IMR-90 (cell line): ENCODE data around the gene STARD13. TPM values are rescaled to one million over a fixed set of nuclear protein-coding genes. Genes with fewer than 3 reads are reported as not detected.

ENCODE experiments used
- ATAC-seq: fragments of 200-7000 bp; cut with Tn5 transposase; 2 replicates; pipeline ENCODE4 v1.9.1; 2020; ENCODE audit warnings: low read depth, mild to moderate bottlenecking, moderate library complexity
- BruUV-seq: library from RNA; stranded (reverse); fragments of 400-500 nt; replicated peaks from 2 replicates; lab custom pipeline; 2021; lab: Mats Ljungman, UMichigan
- CTCF ChIA-PET: fragments of 300-600 bp; formaldehyde crosslinking; extraction: SDS; loops from one replicate; lab custom pipeline; 2021; ENCODE audit warnings: antibody characterized with exemption; lab: Yijun Ruan, JAX
- POLR2A ChIA-PET: fragments of 300-600 bp; sonication (Branson Sonifier 250); formaldehyde crosslinking; loops from one replicate; lab custom pipeline; 2022; ENCODE audit warnings: antibody characterized with exemption; ENCODE audit not compliant: unreplicated experiment; lab: Charles Lee
- DNase-seq: peaks from one replicate; pipeline ENCODE4 v3.0.0; 2013
- H2AFZ ChIP-seq: replicated peaks from 2 replicates; pipeline ENCODE3; 2013; ENCODE audit warnings: low read length, mild to moderate bottlenecking; ENCODE audit not compliant: poor library complexity
- H2AK5ac ChIP-seq: 2 replicates; pipeline ENCODE4 v1.6.1; 2013; ENCODE audit warnings: low read depth, low read length, inconsistent platforms
- H2AK9ac ChIP-seq: replicated peaks from 2 replicates; pipeline ENCODE3; 2013; ENCODE audit warnings: mild to moderate bottlenecking, low read depth, low read length, moderate library complexity; ENCODE audit not compliant: poor library complexity
- H2BK120ac ChIP-seq: 2 replicates; pipeline ENCODE4 v1.6.1; 2013; ENCODE audit warnings: low read depth, low read length, inconsistent platforms
- H2BK15ac ChIP-seq: 3 replicates; pipeline ENCODE4 v1.6.1; 2013; ENCODE audit warnings: low read depth, low read length, inconsistent platforms
- H2BK20ac ChIP-seq: 2 replicates; pipeline ENCODE4 v1.6.1; 2013; ENCODE audit warnings: low read depth, mild to moderate bottlenecking, inconsistent platforms, low read length, moderate library complexity
- H2BK5ac ChIP-seq: 2 replicates; pipeline ENCODE4 v1.6.1; 2013; ENCODE audit warnings: mild to moderate bottlenecking, low read depth, low read length, inconsistent platforms; ENCODE audit not compliant: poor library complexity, severe bottlenecking
- H3K14ac ChIP-seq: replicated peaks from 2 replicates; pipeline ENCODE4 v1.6.1; 2013; ENCODE audit warnings: low read depth, low read length, inconsistent platforms
- H3K18ac ChIP-seq: 2 replicates; pipeline ENCODE4 v1.6.1; 2013; ENCODE audit warnings: low read depth, low read length, control low read depth
- H3K23ac ChIP-seq: 2 replicates; pipeline ENCODE4 v1.6.1; 2013; ENCODE audit warnings: low read depth, low read length, inconsistent platforms
- H3K27ac ChIP-seq: 2 replicates; pipeline ENCODE4 v1.5.1; 2013; ENCODE audit warnings: mild to moderate bottlenecking, control low read depth, low read length; ENCODE audit not compliant: insufficient read depth
- H3K27me3 ChIP-seq: 2 replicates; pipeline ENCODE4 v1.6.1; 2013; ENCODE audit warnings: low read length; ENCODE audit not compliant: control insufficient read depth, insufficient read depth
- H3K36me3 ChIP-seq: 2 replicates; pipeline ENCODE4 v1.6.1; 2013; ENCODE audit warnings: low read length, mixed read lengths; ENCODE audit not compliant: control insufficient read depth, insufficient read depth
- H3K4ac ChIP-seq: 2 replicates; pipeline ENCODE4 v1.6.1; 2013; ENCODE audit warnings: low read depth, low read length, inconsistent platforms
- H3K4me1 ChIP-seq: 2 replicates; pipeline ENCODE4 v1.6.1; 2013; ENCODE audit warnings: low read length, mixed read lengths; ENCODE audit not compliant: control insufficient read depth, insufficient read depth
- H3K4me2 ChIP-seq: 2 replicates; pipeline ENCODE4 v1.6.1; 2013; ENCODE audit warnings: low read depth, mild to moderate bottlenecking, control low read depth, low read length, moderate library complexity
- H3K4me3 ChIP-seq: 2 replicates; pipeline ENCODE4 v1.5.1; 2013; ENCODE audit warnings: low read depth, mild to moderate bottlenecking, control low read depth, low read length, moderate library complexity; ENCODE audit not compliant: insufficient read depth
- H3K56ac ChIP-seq: 2 replicates; pipeline ENCODE4 v1.6.1; 2013; ENCODE audit warnings: low read length, inconsistent platforms; ENCODE audit not compliant: insufficient read depth; ENCODE audit errors: extremely low read depth
- H3K79me1 ChIP-seq, 2 experiments: 2 replicates each; pipeline ENCODE4 v1.6.1; 2013; ENCODE audit warnings: low read length in 2 of 2, inconsistent platforms in 1 of 2, low read depth in 1 of 2
- H3K9ac ChIP-seq: 2 replicates; pipeline ENCODE4 v1.6.1; 2013; ENCODE audit warnings: low read depth, low read length, control low read depth
- H3K9me1 ChIP-seq: 2 replicates; pipeline ENCODE4 v1.6.1; 2013; ENCODE audit warnings: low read length, inconsistent platforms; ENCODE audit not compliant: insufficient read depth
- H3K9me3 ChIP-seq: 2 replicates; pipeline ENCODE4 v1.6.1; 2013; ENCODE audit warnings: low read length; ENCODE audit not compliant: control insufficient read depth, insufficient read depth
- H4K20me1 ChIP-seq: 2 replicates; pipeline ENCODE4 v1.6.1; 2013; ENCODE audit warnings: low read length, inconsistent platforms; ENCODE audit not compliant: insufficient read depth
- H4K5ac ChIP-seq: 2 replicates; pipeline ENCODE4 v1.6.1; 2013; ENCODE audit warnings: mild to moderate bottlenecking, low read depth, low read length, control low read depth
- H4K8ac ChIP-seq, 2 experiments: 2 replicates each; pipeline ENCODE4 v1.6.1; 2013; ENCODE audit warnings: low read depth in 2 of 2, low read length in 2 of 2, control low read depth in 1 of 2, inconsistent platforms in 1 of 2
- H4K91ac ChIP-seq: 2 replicates; pipeline ENCODE4 v1.6.1; 2013; ENCODE audit warnings: low read depth, low read length, inconsistent platforms; ENCODE audit not compliant: insufficient read depth
- BHLHE40 ChIP-seq: fragments of 150-350 bp; IDR thresholded peaks from 2 replicates; pipeline ENCODE4 v1.6.1; 2016; ENCODE audit warnings: mild to moderate bottlenecking, low read depth, low read length
- CEBPB ChIP-seq: IDR thresholded peaks from 2 replicates; pipeline ENCODE4 v1.6.1; 2012; ENCODE audit warnings: low read depth, low read length, improper control_type of control experiment
- CHD1 ChIP-seq: IDR thresholded peaks from 2 replicates; pipeline ENCODE4 v1.6.1; 2012; ENCODE audit warnings: low read depth, low read length, improper control_type of control experiment
- ELK1 ChIP-seq: fragments of 150-350 bp; IDR thresholded peaks from 2 replicates; pipeline ENCODE4 v1.6.1; 2016; ENCODE audit warnings: low read depth, mild to moderate bottlenecking, low read length, moderate library complexity, borderline replicate concordance
- FOS ChIP-seq: fragments of 150-350 bp; IDR thresholded peaks from 2 replicates; pipeline ENCODE4 v1.6.1; 2016; ENCODE audit warnings: low read depth, low read length
- MAFK ChIP-seq: IDR thresholded peaks from 2 replicates; pipeline ENCODE4 v1.6.1; 2012; ENCODE audit warnings: low read depth, low read length, improper control_type of control experiment
- MAZ ChIP-seq: IDR thresholded peaks from 2 replicates; pipeline ENCODE4 v1.6.1; 2012; ENCODE audit warnings: low read depth, mild to moderate bottlenecking, low read length, improper control_type of control experiment, moderate library complexity, borderline replicate concordance
- MXI1 ChIP-seq: IDR thresholded peaks from 2 replicates; pipeline ENCODE4 v1.6.1; 2012; ENCODE audit warnings: low read depth, mild to moderate bottlenecking, low read length, moderate library complexity, borderline replicate concordance
- NFE2L2 ChIP-seq: fragments of 150-350 bp; IDR thresholded peaks from 2 replicates; pipeline ENCODE4 v1.6.1; 2016; ENCODE audit warnings: low read depth, mild to moderate bottlenecking, low read length
- POLR2A ChIP-seq: IDR thresholded peaks from 2 replicates; pipeline ENCODE4 v1.6.1; 2012; ENCODE audit warnings: mild to moderate bottlenecking, low read depth, low read length
- RAD21 ChIP-seq: IDR thresholded peaks from 2 replicates; pipeline ENCODE4 v1.6.1; 2012; ENCODE audit warnings: low read length, improper control_type of control experiment
- RCOR1 ChIP-seq: IDR thresholded peaks from 2 replicates; pipeline ENCODE4 v1.6.1; 2012; ENCODE audit warnings: mild to moderate bottlenecking, low read length, improper control_type of control experiment; ENCODE audit not compliant: insufficient replicate concordance
- RFX5 ChIP-seq: IDR thresholded peaks from 2 replicates; pipeline ENCODE4 v1.8.0; 2012; ENCODE audit warnings: low read depth, mild to moderate bottlenecking, low read length, moderate library complexity
- SMC3 ChIP-seq: fragments of 150-350 bp; IDR thresholded peaks from 2 replicates; pipeline ENCODE4 v1.6.1; 2016; ENCODE audit warnings: low read depth, mild to moderate bottlenecking, antibody characterized with exemption, low read length, moderate library complexity
- USF2 ChIP-seq: fragments of 150-350 bp; IDR thresholded peaks from 2 replicates; pipeline ENCODE4 v1.6.1; 2017; ENCODE audit warnings: mild to moderate bottlenecking, antibody characterized with exemption, low read length, low read depth
- WGBS, 2 experiments: methylation state at CpG; one replicate each; pipeline versions ENCODE4 v1.1.5 to v1.1.7; 2013; ENCODE audit warnings: missing lambda C conversion rate in 2 of 2; ENCODE audit not compliant: insufficient read length in 1 of 2; ENCODE audit errors: extremely low coverage in 2 of 2; 5-methylcytosine and 5-hydroxymethylcytosine counted together
- dilution Hi-C: fragments of 300-500 bp; cut with HindIII; formaldehyde crosslinking; loops from one replicate; pipeline ENCODE4 v1.14.3; 2018; ENCODE audit warnings: low sequenced_read_pairs; ENCODE audit not compliant: unreplicated experiment
- in situ Hi-C: fragments of 300-500 bp; cut with MboI; formaldehyde crosslinking; loops from 3 replicates; pipeline ENCODE4 v1.14.3; 2019; ENCODE audit warnings: low sequenced_read_pairs, inconsistent platforms, mixed read lengths
- intact Hi-C: fragments of 100-400 bp; cut with micrococcal nuclease; formaldehyde crosslinking; loops from 2 replicates; pipeline ENCODE4 v1.10.0; 2022
- polyA plus RNA-seq, 3 experiments: library from polyadenylated mRNA; depleted of rRNA; stranded (reverse); fragments of >200 nt; gene quantifications; 2 replicates each; pipeline ENCODE4 v1.2.3, GENCODE V29; 2012; ENCODE audit warnings: low replicate concordance in 1 of 3
- total RNA-seq: library from RNA; depleted of rRNA; stranded (reverse); fragments of >200 nt; gene quantifications from 2 replicates; pipeline ENCODE4 v1.2.3, GENCODE V29; 2012
- TF ChIP-seq, protein P1 (sequence below): conservative IDR thresholded peaks from 2 replicates; pipeline ENCODE4 v1.5.1; 2012; ENCODE audit warnings: mild to moderate bottlenecking, low read depth, low read length, improper control_type of control experiment

Gene STARD13
- total and polyA plus RNA-seq, 2 of the 4 experiments (the other 2 are of a cell fraction): 23.6 to 46.6 TPM

GRCh38 chr13:33107361-33107760 is 178.2 kb downstream of the STARD13 start:
- H3K4me2 ChIP-seq: no peak overlapping the region
- ChIA-PET POLR2A (no interaction called here), CTCF (interaction anchor here (0.5 kb wide), 1 partner anchor 61 kb away, joined by 5 read pairs; no protein-coding TSS in a partner anchor)
- peak overlapping the region; percentile 63 for H4K91ac ChIP-seq
- peaks cover 11% of the 10 kb centered on the region; the same call in 1 of the 2 replicates for H4K20me1 ChIP-seq
- H3K27ac ChIP-seq: peak overlapping the region; percentile 82; the same call in 1 of the 2 replicates
- H3K9ac ChIP-seq: no peak overlapping the region
- peaks cover 36% of the 10 kb centered on the region for H3K9me1 ChIP-seq
- no peak for TF ChIP-seq ELK1
- TF ChIP-seq, protein P1, sequence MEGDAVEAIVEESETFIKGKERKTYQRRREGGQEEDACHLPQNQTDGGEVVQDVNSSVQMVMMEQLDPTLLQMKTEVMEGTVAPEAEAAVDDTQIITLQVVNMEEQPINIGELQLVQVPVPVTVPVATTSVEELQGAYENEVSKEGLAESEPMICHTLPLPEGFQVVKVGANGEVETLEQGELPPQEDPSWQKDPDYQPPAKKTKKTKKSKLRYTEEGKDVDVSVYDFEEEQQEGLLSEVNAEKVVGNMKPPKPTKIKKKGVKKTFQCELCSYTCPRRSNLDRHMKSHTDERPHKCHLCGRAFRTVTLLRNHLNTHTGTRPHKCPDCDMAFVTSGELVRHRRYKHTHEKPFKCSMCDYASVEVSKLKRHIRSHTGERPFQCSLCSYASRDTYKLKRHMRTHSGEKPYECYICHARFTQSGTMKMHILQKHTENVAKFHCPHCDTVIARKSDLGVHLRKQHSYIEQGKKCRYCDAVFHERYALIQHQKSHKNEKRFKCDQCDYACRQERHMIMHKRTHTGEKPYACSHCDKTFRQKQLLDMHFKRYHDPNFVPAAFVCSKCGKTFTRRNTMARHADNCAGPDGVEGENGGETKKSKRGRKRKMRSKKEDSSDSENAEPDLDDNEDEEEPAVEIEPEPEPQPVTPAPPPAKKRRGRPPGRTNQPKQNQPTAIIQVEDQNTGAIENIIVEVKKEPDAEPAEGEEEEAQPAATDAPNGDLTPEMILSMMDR: no peak
- TF ChIP-seq RFX5: no peak
- no peak for TF ChIP-seq RAD21
- no peak for TF ChIP-seq POLR2A
- no peak for TF ChIP-seq MAZ
- TF ChIP-seq FOS: no peak
- TF ChIP-seq SMC3: no peak
- no peak for TF ChIP-seq MAFK
- TF ChIP-seq RCOR1: no peak
- TF ChIP-seq MXI1: no peak
- TF ChIP-seq CEBPB: no peak
- no peak for TF ChIP-seq USF2
- TF ChIP-seq BHLHE40: no peak
- no peak for TF ChIP-seq NFE2L2
- TF ChIP-seq CHD1: no peak
- intact Hi-C loops: loop anchor here (5.0 kb wide), 2 partner anchors 435 to 460 kb away; no protein-coding TSS in a partner anchor
- peak overlapping the region; percentile 25; the same call in 1 of the 2 replicates for H2AK5ac ChIP-seq
- 100% methylated on average over 2 of the region's 2 CpGs; no CpG with 5 or more reads in 1 of the 2 experiments for WGBS, 2 experiments
- peak overlapping the region; percentile 22; the same call in 1 of the 2 replicates for H3K23ac ChIP-seq
- BruUV-seq: no TSS peak
- peaks cover 55% of the 10 kb centered on the region for H3K36me3 ChIP-seq
- peaks cover 22 to 51% of the 10 kb centered on the region in 2 experiments for H3K79me1 ChIP-seq
- H3K4me3 ChIP-seq: no peak overlapping the region
- ATAC-seq (no peak), DNase-seq (no peak)
- H3K4me1 ChIP-seq: peaks cover 36% of the 10 kb centered on the region
- peak overlapping the region; percentile 83 for H4K5ac ChIP-seq
- H2BK20ac ChIP-seq: peak overlapping the region; percentile 82
- H2AFZ ChIP-seq: no peak overlapping the region
- H2BK120ac ChIP-seq: peak overlapping the region; percentile 89
- H3K4ac ChIP-seq: peak overlapping the region; percentile 49
- peak overlapping the region; percentile 42 for H3K14ac ChIP-seq
- H3K9me3 ChIP-seq: no peaks in the 10 kb centered on the region
- no peaks in the 10 kb centered on the region for H3K27me3 ChIP-seq
- dilution Hi-C loops: no loop called here
- peak overlapping the region; percentile 81 for H2BK5ac ChIP-seq
- in situ Hi-C loops: no loop called here
- peak overlapping the region; percentile 73 to 93; a peak in 3 of 4 replicates for H4K8ac ChIP-seq
- no peak overlapping the region for H2AK9ac ChIP-seq
- H2BK15ac ChIP-seq: peak overlapping the region; percentile 25; the same call in 1 of the 3 replicates
- H3K18ac ChIP-seq: peak overlapping the region; percentile 90
- H3K56ac ChIP-seq: peak overlapping the region; percentile 63; the same call in 1 of the 2 replicates
